ENCODE results near the gene CDC42BPB.

Gene CDC42BPB

GRCh38 chr14:102954081-102954789, 103.1 kb downstream of the CDC42BPB start:
- no peak overlapping the region for H3K4me3 ChIP-seq (ENCODE audit: insufficient read depth, low read depth, low read length)
- peaks cover 40% of the 10 kb centered on the region for H3K36me3 ChIP-seq (ENCODE audit: control insufficient read depth, insufficient read depth, low read length)
- H3K27me3 ChIP-seq (ENCODE audit: control insufficient read depth, insufficient read depth, low read length, poor library complexity, severe bottlenecking), result no peaks in the 10 kb centered on the region
- H3K9me3 ChIP-seq (ENCODE audit: control insufficient read depth, low read length), result no peaks in the 10 kb centered on the region
- WGBS, 2 experiments, result 93 to 95% methylated on average over 18 of the region's 18 CpGs
- no peaks in the 10 kb centered on the region for H3K4me1 ChIP-seq (ENCODE audit: control insufficient read depth, insufficient read depth, low read length)
- H3K27ac ChIP-seq (ENCODE audit: insufficient read depth, low read depth, low read length, poor library complexity, severe bottlenecking), result no peak overlapping the region

- H3K36me3 ChIP-seq (ENCODE audit: control insufficient read depth, insufficient read depth, low read length), result peaks cover 42% of the 10 kb centered on the region
- WGBS, 2 experiments, result 96 to 97% methylated on average over 15 of the region's 15 CpGs
Measured at GRCh38 chr14:102953100-102953499, 104.2 kb downstream of the CDC42BPB start.

GRCh38 chr14:102952276-102952675, 105.1 kb downstream of the CDC42BPB start:
- Histone ChIP-seq H3K4me3 (ENCODE audit: insufficient read depth, low read depth, low read length) (no peak overlapping the region), H3K27ac (ENCODE audit: insufficient read depth, low read depth, low read length, poor library complexity, severe bottlenecking) (no peak overlapping the region), H3K4me1 (ENCODE audit: control insufficient read depth, insufficient read depth, low read length) (no peaks in the 10 kb centered on the region), H3K9me3 (ENCODE audit: control insufficient read depth, low read length) (no peaks in the 10 kb centered on the region), H3K27me3 (ENCODE audit: control insufficient read depth, insufficient read depth, low read length, poor library complexity, severe bottlenecking) (no peaks in the 10 kb centered on the region), H3K36me3 (ENCODE audit: control insufficient read depth, insufficient read depth, low read length) (peaks cover 44% of the 10 kb centered on the region)
- WGBS, 2 experiments, result 93 to 95% methylated on average over 6 of the region's 6 CpGs

More at GRCh38 chr14:102953100-102953499, 104.2 kb downstream of the CDC42BPB start:
- H3K27me3 ChIP-seq (ENCODE audit: control insufficient read depth, insufficient read depth, low read length, poor library complexity, severe bottlenecking), result no peaks in the 10 kb centered on the region
- H3K9me3 ChIP-seq (ENCODE audit: control insufficient read depth, low read length), result no peaks in the 10 kb centered on the region
- H3K4me3 ChIP-seq (ENCODE audit: insufficient read depth, low read depth, low read length), result no peak overlapping the region
- no peak overlapping the region for H3K27ac ChIP-seq (ENCODE audit: insufficient read depth, low read depth, low read length, poor library complexity, severe bottlenecking)
- no peaks in the 10 kb centered on the region for H3K4me1 ChIP-seq (ENCODE audit: control insufficient read depth, insufficient read depth, low read length)

- Histone ChIP-seq H3K27ac (ENCODE audit: insufficient read depth, low read depth, low read length, poor library complexity, severe bottlenecking) (no peak overlapping the region), H3K36me3 (ENCODE audit: control insufficient read depth, insufficient read depth, low read length) (peaks cover 44% of the 10 kb centered on the region), H3K4me3 (ENCODE audit: insufficient read depth, low read depth, low read length) (no peak overlapping the region), H3K9me3 (ENCODE audit: control insufficient read depth, low read length) (no peaks in the 10 kb centered on the region), H3K27me3 (ENCODE audit: control insufficient read depth, insufficient read depth, low read length, poor library complexity, severe bottlenecking) (no peaks in the 10 kb centered on the region), H3K4me1 (ENCODE audit: control insufficient read depth, insufficient read depth, low read length) (no peaks in the 10 kb centered on the region)
- 81 to 82% methylated on average over 8 of the region's 8 CpGs for WGBS, 2 experiments
Measured at GRCh38 chr14:102951799-102952198, 105.5 kb downstream of the CDC42BPB start.

- WGBS, 2 experiments, result 92 to 95% methylated on average over 10 of the region's 10 CpGs
- H3K4me1 ChIP-seq (ENCODE audit: control insufficient read depth, insufficient read depth, low read length), result no peaks in the 10 kb centered on the region
- H3K36me3 ChIP-seq (ENCODE audit: control insufficient read depth, insufficient read depth, low read length), result peaks cover 49% of the 10 kb centered on the region
- H3K9me3 ChIP-seq (ENCODE audit: control insufficient read depth, low read length), result no peaks in the 10 kb centered on the region
- H3K27me3 ChIP-seq (ENCODE audit: control insufficient read depth, insufficient read depth, low read length, poor library complexity, severe bottlenecking), result no peaks in the 10 kb centered on the region
- H3K27ac ChIP-seq (ENCODE audit: insufficient read depth, low read depth, low read length, poor library complexity, severe bottlenecking), result no peak overlapping the region
- H3K4me3 ChIP-seq (ENCODE audit: insufficient read depth, low read depth, low read length), result no peak overlapping the region
Measured at GRCh38 chr14:102951034-102951433, 106.3 kb downstream of the CDC42BPB start.

GRCh38 chr14:102949801-102950451, 107.4 kb downstream of the CDC42BPB start:
- peaks cover 52% of the 10 kb centered on the region for H3K36me3 ChIP-seq (ENCODE audit: control insufficient read depth, insufficient read depth, low read length)

GRCh38 chr14:102949062-102949800, 108.1 kb downstream of the CDC42BPB start:
- 95 to 97% methylated on average over 28 of the region's 28 CpGs for WGBS, 2 experiments
- Histone ChIP-seq H3K9me3 (ENCODE audit: control insufficient read depth, low read length) (no peaks in the 10 kb centered on the region), H3K27me3 (ENCODE audit: control insufficient read depth, insufficient read depth, low read length, poor library complexity, severe bottlenecking) (no peaks in the 10 kb centered on the region), H3K27ac (ENCODE audit: insufficient read depth, low read depth, low read length, poor library complexity, severe bottlenecking) (no peak overlapping the region), H3K36me3 (ENCODE audit: control insufficient read depth, insufficient read depth, low read length) (peaks cover 51% of the 10 kb centered on the region), H3K4me3 (ENCODE audit: insufficient read depth, low read depth, low read length) (no peak overlapping the region), H3K4me1 (ENCODE audit: control insufficient read depth, insufficient read depth, low read length) (no peaks in the 10 kb centered on the region)

More at GRCh38 chr14:102949801-102950451, 107.4 kb downstream of the CDC42BPB start:
- Histone ChIP-seq H3K4me3 (ENCODE audit: insufficient read depth, low read depth, low read length) (no peak overlapping the region), H3K27ac (ENCODE audit: insufficient read depth, low read depth, low read length, poor library complexity, severe bottlenecking) (no peak overlapping the region), H3K4me1 (ENCODE audit: control insufficient read depth, insufficient read depth, low read length) (no peaks in the 10 kb centered on the region), H3K27me3 (ENCODE audit: control insufficient read depth, insufficient read depth, low read length, poor library complexity, severe bottlenecking) (no peaks in the 10 kb centered on the region), H3K9me3 (ENCODE audit: control insufficient read depth, low read length) (no peaks in the 10 kb centered on the region)
- 94 to 95% methylated on average over 23 of the region's 23 CpGs for WGBS, 2 experiments

- H3K36me3 ChIP-seq (ENCODE audit: control insufficient read depth, insufficient read depth, low read length), result peaks cover 50% of the 10 kb centered on the region
- no peaks in the 10 kb centered on the region for H3K27me3 ChIP-seq (ENCODE audit: control insufficient read depth, insufficient read depth, low read length, poor library complexity, severe bottlenecking)
- H3K27ac ChIP-seq (ENCODE audit: insufficient read depth, low read depth, low read length, poor library complexity, severe bottlenecking), result no peak overlapping the region
Measured at GRCh38 chr14:102948698-102949061, 108.7 kb downstream of the CDC42BPB start.

GRCh38 chr14:102947321-102948103, 109.8 kb downstream of the CDC42BPB start:
- Histone ChIP-seq H3K27ac (ENCODE audit: insufficient read depth, low read depth, low read length, poor library complexity, severe bottlenecking) (no peak overlapping the region), H3K4me1 (ENCODE audit: control insufficient read depth, insufficient read depth, low read length) (no peaks in the 10 kb centered on the region), H3K27me3 (ENCODE audit: control insufficient read depth, insufficient read depth, low read length, poor library complexity, severe bottlenecking) (no peaks in the 10 kb centered on the region), H3K9me3 (ENCODE audit: control insufficient read depth, low read length) (no peaks in the 10 kb centered on the region), H3K36me3 (ENCODE audit: control insufficient read depth, insufficient read depth, low read length) (peaks cover 42% of the 10 kb centered on the region), H3K4me3 (ENCODE audit: insufficient read depth, low read depth, low read length) (no peak overlapping the region)
- WGBS, 2 experiments, result 93 to 94% methylated on average over 27 of the region's 27 CpGs

More at GRCh38 chr14:102948698-102949061, 108.7 kb downstream of the CDC42BPB start:
- Histone ChIP-seq H3K9me3 (ENCODE audit: control insufficient read depth, low read length) (no peaks in the 10 kb centered on the region), H3K4me3 (ENCODE audit: insufficient read depth, low read depth, low read length) (no peak overlapping the region), H3K4me1 (ENCODE audit: control insufficient read depth, insufficient read depth, low read length) (no peaks in the 10 kb centered on the region)
- WGBS, 2 experiments, result 97% methylated on average over 9 of the region's 9 CpGs
